GM10248 (cell line): Measurements from ENCODE around the gene FTCDNL1.

ENCODE experiments used
- CTCF ChIA-PET: fragments of 300-600 bp; sonication (Branson Sonifier 250); formaldehyde crosslinking; extraction: SDS; loops from one replicate; lab custom pipeline; 2021; ENCODE audit warnings: antibody characterized with exemption; lab: Yijun Ruan, JAX
- POLR2A ChIA-PET: fragments of 350-650 bp; sonication (Branson Sonifier 250); formaldehyde crosslinking; extraction: SDS; loops from one replicate; lab custom pipeline; 2020; ENCODE audit warnings: antibody characterized with exemption; lab: Yijun Ruan, JAX
- DNase-seq: peaks from one replicate; pipeline ENCODE4 v3.0.0; 2012; ENCODE audit errors: extremely low spot score
- TF ChIP-seq, protein P1 (sequence below): IDR thresholded peaks from 2 replicates; pipeline ENCODE4 v1.5.1; 2012; ENCODE audit warnings: mild to moderate bottlenecking, low read depth; ENCODE audit errors: extremely low read depth, missing control alignments, control extremely low read depth

Gene FTCDNL1

DNA sequence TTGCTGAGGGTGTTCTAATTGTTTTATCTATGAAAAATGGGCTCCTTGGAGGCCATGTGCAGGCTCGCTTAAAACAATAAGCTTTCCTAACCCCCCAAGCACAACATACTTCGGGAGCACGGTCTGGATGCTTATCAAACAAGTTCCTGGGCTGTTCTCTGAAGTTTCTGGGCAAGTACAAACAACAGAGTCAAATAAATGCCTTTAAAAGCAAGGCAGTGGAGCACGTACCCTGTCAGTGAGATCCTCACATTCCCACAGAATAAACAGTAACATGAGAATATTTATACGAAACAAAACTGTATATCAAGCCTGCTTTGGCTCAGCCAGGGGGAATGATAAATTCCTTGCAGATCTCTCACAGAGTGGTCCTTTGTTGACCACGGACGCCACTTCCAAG, 44.8 kb downstream of the FTCDNL1 start:
- DNase-seq: no peak
- TF ChIP-seq, protein P1, sequence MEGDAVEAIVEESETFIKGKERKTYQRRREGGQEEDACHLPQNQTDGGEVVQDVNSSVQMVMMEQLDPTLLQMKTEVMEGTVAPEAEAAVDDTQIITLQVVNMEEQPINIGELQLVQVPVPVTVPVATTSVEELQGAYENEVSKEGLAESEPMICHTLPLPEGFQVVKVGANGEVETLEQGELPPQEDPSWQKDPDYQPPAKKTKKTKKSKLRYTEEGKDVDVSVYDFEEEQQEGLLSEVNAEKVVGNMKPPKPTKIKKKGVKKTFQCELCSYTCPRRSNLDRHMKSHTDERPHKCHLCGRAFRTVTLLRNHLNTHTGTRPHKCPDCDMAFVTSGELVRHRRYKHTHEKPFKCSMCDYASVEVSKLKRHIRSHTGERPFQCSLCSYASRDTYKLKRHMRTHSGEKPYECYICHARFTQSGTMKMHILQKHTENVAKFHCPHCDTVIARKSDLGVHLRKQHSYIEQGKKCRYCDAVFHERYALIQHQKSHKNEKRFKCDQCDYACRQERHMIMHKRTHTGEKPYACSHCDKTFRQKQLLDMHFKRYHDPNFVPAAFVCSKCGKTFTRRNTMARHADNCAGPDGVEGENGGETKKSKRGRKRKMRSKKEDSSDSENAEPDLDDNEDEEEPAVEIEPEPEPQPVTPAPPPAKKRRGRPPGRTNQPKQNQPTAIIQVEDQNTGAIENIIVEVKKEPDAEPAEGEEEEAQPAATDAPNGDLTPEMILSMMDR: no peak
- POLR2A ChIA-PET: no interaction called here
- CTCF ChIA-PET: interaction anchor here (1.0 kb wide), 1 partner anchor 36 kb away, joined by 3 read pairs; no protein-coding TSS in a partner anchor

DNA sequence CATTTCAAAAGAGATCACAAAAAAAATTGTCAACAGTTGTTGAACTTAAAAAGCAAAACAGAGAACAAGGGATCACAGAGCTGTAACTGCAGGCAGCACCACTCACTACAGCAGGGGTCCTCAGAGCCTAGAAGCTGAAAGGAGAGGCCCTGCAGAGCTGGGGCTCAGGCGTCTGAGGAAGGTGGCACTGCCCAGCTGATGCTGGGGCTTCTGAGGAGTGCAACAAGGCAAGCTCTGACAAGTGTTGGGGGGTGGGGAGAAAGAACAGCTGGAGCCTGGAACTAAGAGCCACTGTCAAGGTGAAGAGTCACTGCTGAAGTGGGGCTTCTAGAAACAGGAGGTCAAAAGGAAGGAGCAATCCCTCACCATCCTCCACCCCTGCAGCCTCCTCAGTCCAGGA, 46.2 kb downstream of the FTCDNL1 start:
- no peak for DNase-seq
- ChIA-PET CTCF (interaction anchor here (2.1 kb wide), 1 partner anchor 65 kb away, joined by 6 read pairs; no protein-coding TSS in a partner anchor), POLR2A (no interaction called here)
- TF ChIP-seq, protein P1: no peak

DNA sequence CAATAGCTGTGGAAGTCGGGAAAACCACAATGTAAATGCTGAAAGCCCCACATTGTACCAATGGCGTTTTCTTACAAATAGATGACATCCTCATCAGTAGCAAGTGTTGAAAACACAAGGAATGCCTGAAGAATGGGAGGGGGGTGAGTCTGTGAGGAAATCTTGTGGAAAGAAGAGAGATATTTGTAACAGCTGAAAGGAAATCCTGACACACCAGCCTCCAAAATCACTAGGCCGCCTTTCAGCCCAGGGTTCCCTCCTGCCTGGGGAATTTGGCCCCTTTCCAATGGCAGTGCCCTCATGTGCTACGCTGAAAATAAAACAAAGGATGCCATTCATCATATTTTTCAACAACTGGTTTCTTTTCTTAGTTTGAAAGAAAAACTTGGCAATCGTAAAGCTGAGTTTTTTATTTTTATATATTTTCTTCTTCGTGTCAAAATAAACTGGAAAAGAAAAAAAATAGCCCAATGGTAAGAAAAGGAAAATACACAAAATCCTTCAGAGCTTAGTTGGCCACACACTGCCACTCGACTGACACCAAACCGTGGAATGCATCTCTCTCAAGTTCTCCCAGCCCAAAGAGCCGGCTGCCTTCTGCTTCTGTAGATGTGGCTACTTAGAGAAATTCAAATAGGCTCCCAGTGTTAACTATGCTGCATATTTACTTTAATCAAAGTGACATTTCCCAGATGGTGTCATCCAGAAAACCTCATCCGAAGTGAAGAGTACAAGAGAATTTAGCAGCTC, 52.0 kb downstream of the FTCDNL1 start:
- ChIA-PET CTCF (no interaction called here), POLR2A (no interaction called here)
- no peak for DNase-seq
- TF ChIP-seq, protein P1: no peak

DNA sequence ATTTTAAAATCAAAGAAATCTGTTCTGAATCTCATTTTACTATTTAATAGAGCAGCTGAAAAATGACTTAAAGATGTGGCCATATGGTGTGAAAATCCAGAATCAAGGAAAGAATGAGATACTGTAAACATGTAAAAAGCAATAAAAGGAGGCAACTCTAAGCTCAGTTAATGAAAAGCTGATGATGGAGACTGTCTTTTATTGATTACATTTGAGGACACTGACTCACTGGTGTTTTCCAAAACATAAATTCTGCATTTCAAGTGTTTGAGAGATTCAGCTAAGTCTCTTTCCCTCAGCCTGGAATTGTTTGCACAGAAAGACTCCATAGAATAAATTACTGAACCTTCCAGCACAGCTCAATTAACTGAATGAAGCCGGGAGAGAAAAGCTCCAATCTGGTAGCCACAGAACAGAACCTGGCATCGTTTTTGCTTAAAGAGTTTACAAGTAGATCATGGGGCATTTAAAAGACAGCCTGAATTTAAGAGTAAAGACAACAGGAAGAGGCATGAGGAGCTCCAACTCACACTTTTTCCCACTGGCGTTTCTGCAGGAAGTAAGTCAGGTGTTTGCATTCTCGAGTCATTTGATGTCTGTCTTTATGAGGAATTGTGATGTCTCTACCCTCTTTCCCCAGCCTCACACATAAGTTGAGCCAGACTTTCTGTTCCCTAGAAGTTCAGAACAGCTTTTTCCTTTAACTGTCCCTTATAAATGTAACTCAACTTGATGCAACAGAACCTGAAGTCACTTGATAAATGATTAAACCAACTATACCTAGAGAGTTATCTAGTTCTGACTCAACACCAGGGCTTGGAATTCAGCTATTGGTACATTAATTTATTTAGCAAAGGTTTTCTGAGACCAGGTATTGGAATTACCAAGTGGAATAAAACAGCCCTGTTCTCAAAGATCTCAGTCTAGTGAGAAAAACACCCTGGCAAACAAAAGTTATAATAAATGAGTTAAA, 53.3 kb downstream of the FTCDNL1 start:
- POLR2A ChIA-PET: no interaction called here
- TF ChIP-seq, protein P1: no peak
- no peak for DNase-seq
- CTCF ChIA-PET: interaction anchor here (0.6 to 0.8 kb wide), 2 partner anchors 16 to 19 kb away, joined by 3 read pairs; no protein-coding TSS in a partner anchor

DNA sequence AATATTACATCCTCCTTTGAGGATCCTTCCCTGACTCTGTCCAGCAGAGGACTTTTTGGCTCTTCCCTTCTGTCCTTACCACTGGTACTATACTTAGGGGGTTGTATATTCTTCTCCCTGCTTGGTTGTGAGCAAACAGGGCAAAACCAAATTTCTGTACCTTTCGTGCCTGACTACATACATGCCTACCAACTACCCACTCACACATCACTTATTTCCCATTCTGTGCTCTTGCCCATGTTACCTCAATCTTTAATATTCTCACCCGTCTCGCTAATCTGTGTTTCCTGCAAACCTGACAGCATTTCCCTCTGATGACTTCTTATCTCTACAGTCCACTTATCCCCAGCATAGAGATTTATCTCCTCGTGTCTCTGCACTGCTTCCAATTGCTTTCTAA, 58.6 kb downstream of the FTCDNL1 start:
- CTCF ChIA-PET: no interaction called here

DNA sequence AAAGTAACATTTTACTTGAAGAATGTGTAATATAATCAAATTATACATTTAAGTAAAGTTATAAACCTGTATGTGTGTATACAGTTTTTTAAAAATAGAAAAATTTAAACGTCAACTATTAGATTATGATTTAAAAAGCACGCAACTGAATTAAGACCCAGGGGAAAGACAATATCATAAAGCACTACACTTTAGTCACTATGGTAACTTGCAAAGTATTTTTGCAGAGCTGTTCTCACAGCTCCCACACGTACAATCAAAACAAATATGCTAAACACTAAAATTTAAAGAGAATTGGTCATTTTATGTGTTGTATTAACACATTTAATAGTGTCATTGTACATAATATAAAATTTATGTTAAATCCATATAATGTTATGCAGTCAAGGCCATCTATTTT, 59.7 kb downstream of the FTCDNL1 start:
- ChIA-PET POLR2A (no interaction called here), CTCF (no interaction called here)
- TF ChIP-seq, protein P1: no peak
- no peak for DNase-seq

More for the DNA sequence above, 58.6 kb downstream of the FTCDNL1 start:
- no peak for DNase-seq
- POLR2A ChIA-PET: no interaction called here
- TF ChIP-seq, protein P1: no peak
